GM23338 (cell line): ENCODE measurements around the gene DNAAF5. TPM values are rescaled to one million over a fixed set of nuclear protein-coding genes. Genes with fewer than 3 reads are reported as not detected.

Experiments
- CTCF ChIP-seq, 2 experiments: fragments of 200-600 bp in 1 of 2; sonication (generic) in 1 of 2; conservative IDR thresholded peaks; 2 replicates each; pipeline versions ENCODE4 v1.5.1 to v1.6.1; 2016 to 2017; ENCODE audit warnings: antibody characterized with exemption in 2 of 2, low read depth in 2 of 2, mild to moderate bottlenecking in 2 of 2, moderate library complexity in 1 of 2
- ETS1 ChIP-seq: IDR thresholded peaks from 2 replicates; pipeline ENCODE4 v1.6.1; 2016; ENCODE audit warnings: antibody characterized with exemption
- JUNB ChIP-seq: IDR thresholded peaks from one replicate; pipeline ENCODE4 v1.6.1; 2016; ENCODE audit warnings: antibody characterized with exemption; ENCODE audit not compliant: unreplicated experiment
- POLR2AphosphoS5 ChIP-seq: IDR thresholded peaks from 2 replicates; pipeline ENCODE4 v1.6.1; 2016; ENCODE audit warnings: antibody characterized with exemption, low read depth
- REST ChIP-seq: IDR thresholded peaks from one replicate; pipeline ENCODE4 v1.6.1; 2018; ENCODE audit warnings: antibody characterized with exemption; ENCODE audit not compliant: unreplicated experiment
- STAT1 ChIP-seq: IDR thresholded peaks from one replicate; pipeline ENCODE4 v1.6.1; 2016; ENCODE audit warnings: antibody characterized with exemption; ENCODE audit not compliant: unreplicated experiment
- ZNF462 ChIP-seq: fragments of 250-450 bp; sonication (Bioruptor Pico); IDR thresholded peaks from 2 replicates; pipeline ENCODE4 v1.5.0; 2020; ENCODE audit warnings: mild to moderate bottlenecking, moderate library complexity
- polyA plus RNA-seq: library from polyadenylated mRNA; unstranded; fragments of >200 nt; fragmentation: Nextera tagmentation; extraction: Ambion mirVana; gene quantifications from 2 replicates; pipeline ENCODE4 v1.2.1, GENCODE V29; 2016
- total RNA-seq: library from RNA; depleted of rRNA; stranded (reverse); fragments of >200 nt; shearing (Covaris generic); gene quantifications from 2 replicates; pipeline ENCODE4 v1.2.3, GENCODE V29; 2014

The DNAAF5 gene
- total and polyA plus RNA-seq, 2 experiments from 2014 or later: 20.4 to 86.7 TPM

GRCh38 chr7:784971-785370, 58.5 kb downstream of the DNAAF5 start (continued):
- TF ChIP-seq ZNF462 (CRISPR knock-in tag) (no peak), CTCF (conservative IDR thresholded peaks at IDR 0.05; ENCODE audit: low read depth in 2 of 2) (no peak), JUNB (no peak), ETS1 (no peak), REST (no peak), POLR2AphosphoS5 (no peak), STAT1 (no peak)
